ENCODE results near the gene ZNF524. TPM values are rescaled to one million over a fixed set of nuclear protein-coding genes. Genes with fewer than 3 reads are reported as not detected.

The ZNF524 gene
- total and polyA plus RNA-seq, 9 of the 15 experiments (the other 6 are each of a cell fraction or from before 2014, with no cell fraction given): 0.08 to 15.6 (median 2.9) TPM

- peak within 1 kb of the TSS; percentile 89 for H2AFZ ChIP-seq (ENCODE audit: low read depth, low read length)
- ChIA-PET CTCF (ENCODE audit: low intra/inter-chr PET ratio) (no interaction called here), POLR2A (interaction anchor here (0.6 to 1.9 kb wide), 4 partner anchors 18 to 97 kb away, joined by 3 to 9 read pairs (median 3); partner anchors contain the start of gene FIZ1)
- H3K4me1 ChIP-seq (replicated peaks in 1 of 2; ENCODE audit: control insufficient read depth in 2 of 2, insufficient read depth in 2 of 2, low read length in 2 of 2): peaks cover 9 to 29% of the 10 kb centered on the region in 2 experiments; a peak in 3 of 5 replicates
- intact Hi-C loops (cut with micrococcal nuclease) (no loop called here), in situ Hi-C loops (cut with MboI) (no loop called here)
- peak within 1 kb of the TSS; percentile 83 for H3K4me2 ChIP-seq (ENCODE audit: insufficient read depth, low read length)
- peaks cover 8 to 12% of the 10 kb centered on the region in 2 experiments; a peak in 4 of 5 replicates for H3K27me3 ChIP-seq (ENCODE audit: control insufficient read depth in 2 of 2, insufficient read depth in 2 of 2, low read length in 2 of 2)
- peak within 1 kb of the TSS; percentile 76 for H3K27ac ChIP-seq (ENCODE audit: extremely low read depth, low read depth, low read length)
- H3K9me1 ChIP-seq (ENCODE audit: control insufficient read depth, insufficient read depth, low read length): no peaks in the 10 kb centered on the region
- H3K36me3 ChIP-seq (ENCODE audit: control insufficient read depth, insufficient read depth, low read length): peaks cover 12% of the 10 kb centered on the region; the same call in 2 of the 3 replicates
- H3K9ac ChIP-seq (ENCODE audit: insufficient read depth in 1 of 2, low read depth in 2 of 2, low read length in 2 of 2): peak within 1 kb of the TSS; percentile 77 to 95
- peaks cover 12% of the 10 kb centered on the region for H3K79me2 ChIP-seq (ENCODE audit: control insufficient read depth, insufficient read depth, low read length)
- peak; percentile 91 for ATAC-seq
- peak within 1 kb of the TSS; percentile 85 for H3K4me3 ChIP-seq
- peak; percentile 86 to 93 (median 88) for DNase-seq (ENCODE audit: extremely low read depth in 1 of 4, low spot score in 3 of 4)
- no peaks in the 10 kb centered on the region for H3K9me3 ChIP-seq (replicated peaks; ENCODE audit: control insufficient read depth, insufficient read depth, low read depth, low read length)
- peak; percentile 87 for FAIRE-seq
- no peaks in the 10 kb centered on the region for H4K20me1 ChIP-seq (replicated peaks; ENCODE audit: control insufficient read depth, insufficient read depth, low read length)
- 3% methylated on average over 12 of the region's 24 CpGs for WGBS (ENCODE audit: insufficient coverage, low coverage, missing lambda C conversion rate)
- no TSS peak for BruUV-seq (replicated peaks)
- no peak for TF ChIP-seq CBX3 (IDR thresholded peaks at IDR 0.05; ENCODE audit: borderline replicate concordance in 1 of 2, low read length in 2 of 2)
- no peak for TF ChIP-seq ZNF41 (CRISPR knock-in tag; conservative IDR thresholded peaks at IDR 0.05)
- no peak for TF ChIP-seq ZNF239 (CRISPR knock-in tag; IDR thresholded peaks at IDR 0.05)
- TF ChIP-seq HEY1 (CRISPR knock-in tag; IDR thresholded peaks at IDR 0.05; ENCODE audit: borderline replicate concordance): no peak
- TF ChIP-seq, protein P1, sequence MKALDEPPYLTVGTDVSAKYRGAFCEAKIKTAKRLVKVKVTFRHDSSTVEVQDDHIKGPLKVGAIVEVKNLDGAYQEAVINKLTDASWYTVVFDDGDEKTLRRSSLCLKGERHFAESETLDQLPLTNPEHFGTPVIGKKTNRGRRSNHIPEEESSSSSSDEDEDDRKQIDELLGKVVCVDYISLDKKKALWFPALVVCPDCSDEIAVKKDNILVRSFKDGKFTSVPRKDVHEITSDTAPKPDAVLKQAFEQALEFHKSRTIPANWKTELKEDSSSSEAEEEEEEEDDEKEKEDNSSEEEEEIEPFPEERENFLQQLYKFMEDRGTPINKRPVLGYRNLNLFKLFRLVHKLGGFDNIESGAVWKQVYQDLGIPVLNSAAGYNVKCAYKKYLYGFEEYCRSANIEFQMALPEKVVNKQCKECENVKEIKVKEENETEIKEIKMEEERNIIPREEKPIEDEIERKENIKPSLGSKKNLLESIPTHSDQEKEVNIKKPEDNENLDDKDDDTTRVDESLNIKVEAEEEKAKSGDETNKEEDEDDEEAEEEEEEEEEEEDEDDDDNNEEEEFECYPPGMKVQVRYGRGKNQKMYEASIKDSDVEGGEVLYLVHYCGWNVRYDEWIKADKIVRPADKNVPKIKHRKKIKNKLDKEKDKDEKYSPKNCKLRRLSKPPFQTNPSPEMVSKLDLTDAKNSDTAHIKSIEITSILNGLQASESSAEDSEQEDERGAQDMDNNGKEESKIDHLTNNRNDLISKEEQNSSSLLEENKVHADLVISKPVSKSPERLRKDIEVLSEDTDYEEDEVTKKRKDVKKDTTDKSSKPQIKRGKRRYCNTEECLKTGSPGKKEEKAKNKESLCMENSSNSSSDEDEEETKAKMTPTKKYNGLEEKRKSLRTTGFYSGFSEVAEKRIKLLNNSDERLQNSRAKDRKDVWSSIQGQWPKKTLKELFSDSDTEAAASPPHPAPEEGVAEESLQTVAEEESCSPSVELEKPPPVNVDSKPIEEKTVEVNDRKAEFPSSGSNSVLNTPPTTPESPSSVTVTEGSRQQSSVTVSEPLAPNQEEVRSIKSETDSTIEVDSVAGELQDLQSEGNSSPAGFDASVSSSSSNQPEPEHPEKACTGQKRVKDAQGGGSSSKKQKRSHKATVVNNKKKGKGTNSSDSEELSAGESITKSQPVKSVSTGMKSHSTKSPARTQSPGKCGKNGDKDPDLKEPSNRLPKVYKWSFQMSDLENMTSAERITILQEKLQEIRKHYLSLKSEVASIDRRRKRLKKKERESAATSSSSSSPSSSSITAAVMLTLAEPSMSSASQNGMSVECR (CRISPR knock-in tag; IDR thresholded peaks at IDR 0.05): no peak
- TF ChIP-seq PHF8 (IDR thresholded peaks at IDR 0.05; ENCODE audit: borderline replicate concordance, low read length): peak; percentile 70; the same call in 1 of the 2 replicates
- no peak for TF ChIP-seq LARP7 (IDR thresholded peaks at IDR 0.05)
- no peak for TF ChIP-seq ETV5 (CRISPR knock-in tag; IDR thresholded peaks at IDR 0.05; ENCODE audit: low read depth)
- TF ChIP-seq PYGO2 (tag; IDR thresholded peaks at IDR 0.05): no peak
- no peak for TF ChIP-seq ZNF436 (CRISPR knock-in tag; IDR thresholded peaks at IDR 0.05)
- no peak for TF ChIP-seq RFX1 (IDR thresholded peaks at IDR 0.05)
- TF ChIP-seq ATF1 (CRISPR knock-in tag; IDR thresholded peaks at IDR 0.05): no peak
- no peak for TF ChIP-seq ATF1 (tag; IDR thresholded peaks at IDR 0.05)
- TF ChIP-seq CBFA2T3 (IDR thresholded peaks at IDR 0.05): no peak
- TF ChIP-seq ELF2 (CRISPR knock-in tag; IDR thresholded peaks at IDR 0.05): peak; percentile 35; the same call in 1 of the 2 replicates
- peak; percentile 28; the same call in 1 of the 2 replicates for TF ChIP-seq CBX5 (IDR thresholded peaks at IDR 0.05; ENCODE audit: borderline replicate concordance, low read depth)
- TF ChIP-seq HMGN3 (IDR thresholded peaks at IDR 0.05; ENCODE audit: borderline replicate concordance, extremely low read depth, insufficient read length, low read depth, low read length): no peak
- TF ChIP-seq, protein P2, sequence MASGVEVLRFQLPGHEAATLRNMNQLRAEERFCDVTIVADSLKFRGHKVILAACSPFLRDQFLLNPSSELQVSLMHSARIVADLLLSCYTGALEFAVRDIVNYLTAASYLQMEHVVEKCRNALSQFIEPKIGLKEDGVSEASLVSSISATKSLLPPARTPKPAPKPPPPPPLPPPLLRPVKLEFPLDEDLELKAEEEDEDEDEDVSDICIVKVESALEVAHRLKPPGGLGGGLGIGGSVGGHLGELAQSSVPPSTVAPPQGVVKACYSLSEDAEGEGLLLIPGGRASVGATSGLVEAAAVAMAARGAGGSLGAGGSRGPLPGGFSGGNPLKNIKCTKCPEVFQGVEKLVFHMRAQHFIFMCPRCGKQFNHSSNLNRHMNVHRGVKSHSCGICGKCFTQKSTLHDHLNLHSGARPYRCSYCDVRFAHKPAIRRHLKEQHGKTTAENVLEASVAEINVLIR (CRISPR knock-in tag; IDR thresholded peaks at IDR 0.05): no peak
- peak; percentile 74; the same call in 1 of the 2 replicates for TF ChIP-seq RB1 (IDR thresholded peaks at IDR 0.05; ENCODE audit: low read depth)
Observed at GRCh38 chr19:55580628-55581144, 19.4 kb upstream of the ZNF524 start, which contains the start of gene ZNF579. Gene ZNF579 (minus strand): TSS chr19:55580848. CDS start chr19:55579639, 1,209 bp downstream.
